Islet of Langerhans (tissue), 1 donor: ENCODE data around the gene CASP4.
"Not testable (repeated sequence)": the region's sequence is repeated elsewhere in the genome, so short reads cannot be mapped to it uniquely, and the experiment has no call there.

ENCODE experiments used
- FAIRE-seq: peaks from one replicate; lab custom pipeline; 2011; peaks lifted over from hg19 to GRCh38; lab: Jason Lieb, UNC

CASP4 gene

GRCh38 chr11:104956528-104956927, 11.8 kb downstream of the CASP4 start:
- FAIRE-seq, result no peak

DNA sequence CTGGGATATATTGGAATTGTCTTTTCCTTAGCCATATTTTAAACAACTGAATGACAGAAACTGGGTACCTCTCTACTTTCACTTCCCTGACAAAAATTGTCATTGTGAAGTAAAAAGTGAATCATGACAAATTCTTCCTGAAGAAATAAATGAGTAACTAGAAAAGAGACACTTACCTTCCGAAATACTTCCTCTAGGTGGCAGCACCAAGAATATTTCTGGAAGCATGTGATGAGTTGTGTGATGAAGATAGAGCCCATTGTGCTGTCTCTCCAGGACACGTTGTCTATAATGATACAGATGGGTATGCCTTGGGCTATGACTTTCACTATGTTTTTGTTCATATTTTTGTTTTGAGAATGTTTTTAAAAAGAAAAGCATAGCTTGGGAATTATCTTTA, 21.5 kb downstream of the CASP4 start:
- FAIRE-seq, result peak; percentile 97

GRCh38 chr11:104944076-104944475, 24.3 kb downstream of the CASP4 start:
- FAIRE-seq, result no peak

DNA sequence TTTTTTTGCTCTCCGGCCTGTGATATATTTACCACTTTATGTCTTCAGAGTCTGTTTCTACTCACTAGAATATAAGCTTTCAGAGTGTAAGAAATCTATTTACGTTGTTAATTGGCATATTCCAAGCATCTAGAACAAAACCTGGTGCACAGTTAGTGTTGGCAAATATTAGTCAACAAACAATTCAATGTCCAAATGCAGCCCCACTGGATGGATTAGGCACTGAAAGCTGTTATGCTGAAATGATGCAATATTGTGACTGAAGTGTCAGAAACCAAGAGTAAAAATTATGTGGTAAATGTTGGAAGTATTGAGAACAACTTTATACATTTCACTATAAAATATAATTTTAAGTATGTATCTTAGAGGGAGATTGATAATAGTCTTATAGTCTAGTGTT, 24.8 kb downstream of the CASP4 start:
- no peak for FAIRE-seq

GRCh38 chr11:104934594-104934993, 33.8 kb downstream of the CASP4 start:
- FAIRE-seq, result no peak

DNA sequence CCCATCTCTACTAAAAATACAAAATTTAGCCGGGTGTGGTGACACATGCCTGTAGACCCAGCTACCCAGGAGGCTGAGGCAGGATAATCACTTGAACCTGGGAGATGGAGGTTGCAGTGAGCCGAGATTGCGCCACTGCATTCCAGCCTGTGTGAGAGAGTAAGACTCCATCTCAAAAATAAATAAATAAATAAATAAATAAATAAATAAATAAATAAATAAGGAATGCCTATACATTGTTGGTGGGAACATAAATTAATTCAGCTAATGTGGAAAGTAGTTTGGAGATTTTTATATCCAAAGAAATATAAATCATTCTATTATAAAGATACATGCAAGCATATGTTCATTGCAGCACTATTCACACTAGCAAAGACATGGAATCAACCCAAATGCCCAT, 34.3 kb downstream of the CASP4 start:
- not testable (repeated sequence) for FAIRE-seq

- no peak for FAIRE-seq
Observed at GRCh38 chr11:104928811-104929210, 39.6 kb downstream of the CASP4 start.

GRCh38 chr11:104926771-104927611, 41.4 kb downstream of the CASP4 start:
- FAIRE-seq, result no peak

DNA sequence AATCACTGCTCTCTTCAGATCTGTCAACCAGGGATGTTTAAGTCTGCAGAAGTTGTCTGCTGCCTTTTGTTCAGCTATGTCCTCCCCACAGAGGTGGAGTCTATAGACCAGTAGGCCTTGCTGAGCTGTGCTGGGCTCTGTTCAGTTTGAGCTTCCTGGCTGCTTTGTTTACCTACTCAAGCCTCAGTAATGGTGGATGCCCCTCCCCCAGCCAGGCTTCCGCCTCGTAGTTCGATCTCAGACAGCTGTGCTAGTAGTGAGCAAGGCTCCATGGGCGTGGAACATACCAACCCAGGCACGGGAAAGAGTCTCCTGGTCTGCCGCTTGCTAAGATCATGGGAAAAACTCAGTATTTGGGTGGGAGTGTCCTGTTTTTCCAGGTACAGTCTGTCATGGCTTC, 42.5 kb downstream of the CASP4 start:
- FAIRE-seq, result no peak

GRCh38 chr11:104918113-104918824, 50.1 kb downstream of the CASP4 start:
- no peak for FAIRE-seq

GRCh38 chr11:104917271-104918112, 50.9 kb downstream of the CASP4 start:
- no peak for FAIRE-seq

- no peak for FAIRE-seq
Observed at GRCh38 chr11:104916442-104916841, 51.9 kb downstream of the CASP4 start.

GRCh38 chr11:104912102-104912501, 56.3 kb downstream of the CASP4 start:
- no peak for FAIRE-seq

DNA sequence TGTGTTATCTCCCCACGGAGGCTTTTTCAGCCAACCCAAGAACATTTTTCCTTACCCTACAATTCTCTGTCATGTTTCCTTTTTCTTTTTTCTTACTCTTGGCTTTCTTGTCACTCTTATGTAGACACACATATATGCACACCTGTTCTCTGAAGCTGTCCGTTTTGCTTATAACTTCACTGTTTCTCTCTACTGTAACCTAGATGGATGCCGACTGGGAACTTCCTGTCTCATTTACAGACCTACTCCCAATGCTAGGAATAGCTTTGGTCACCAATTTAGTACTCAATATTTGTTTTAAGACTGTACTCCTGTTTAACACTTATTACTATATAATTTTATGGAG, 60.2 kb downstream of the CASP4 start:
- no peak for FAIRE-seq

GRCh38 chr11:104907521-104908185, 60.7 kb downstream of the CASP4 start:
- FAIRE-seq, result no peak

DNA sequence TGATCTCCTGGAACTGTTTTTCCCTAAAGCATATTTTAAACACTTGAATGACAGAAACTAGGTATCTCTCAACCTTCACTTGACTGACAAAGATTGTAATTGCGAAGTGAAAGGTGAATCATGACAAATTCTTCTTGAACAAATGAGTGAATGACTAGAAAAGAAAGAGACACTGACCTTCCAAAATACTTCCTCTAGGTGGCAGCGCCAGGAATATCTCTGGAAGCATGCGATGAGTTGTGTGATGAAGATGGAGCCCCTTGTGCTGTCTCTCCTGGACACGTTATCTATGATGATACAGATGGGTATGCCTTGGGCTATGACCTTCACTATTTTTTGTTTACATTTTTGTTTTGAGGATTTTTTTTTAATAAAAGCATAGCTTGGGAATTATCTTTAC, 63.1 kb downstream of the CASP4 start:
- FAIRE-seq, result no peak

GRCh38 chr11:104899226-104899625, 69.1 kb downstream of the CASP4 start:
- FAIRE-seq, result no peak

GRCh38 chr11:104898685-104899013, 69.7 kb downstream of the CASP4 start:
- FAIRE-seq, result peak; percentile 43

- peak; percentile 56 for FAIRE-seq
Observed at GRCh38 chr11:104897891-104898684, 70.3 kb downstream of the CASP4 start, which contains the start of gene CASP12. CASP12 (minus strand) TSS chr11:104898460.

- no peak for FAIRE-seq
Observed at GRCh38 chr11:104895634-104896033, 72.7 kb downstream of the CASP4 start.

- no peak for FAIRE-seq
Observed at GRCh38 chr11:104893876-104894275, 74.5 kb downstream of the CASP4 start.
